Panc1 (cell line): ENCODE measurements around the gene KCNAB1.

Source experiments
- POLR2AphosphoS5 ChIP-seq: IDR thresholded peaks from 2 replicates; pipeline ENCODE4 v1.6.1; 2012; ENCODE audit warnings: mild to moderate bottlenecking, low read depth, low read length, moderate library complexity
- SIN3A ChIP-seq: IDR thresholded peaks from 2 replicates; pipeline ENCODE4 v1.6.1; 2012; ENCODE audit warnings: low read depth, mild to moderate bottlenecking, low read length, moderate library complexity, borderline replicate concordance; ENCODE audit not compliant: insufficient read depth
- TF ChIP-seq, protein P1 (sequence below): fragments of 450-650 bp; IDR thresholded peaks from 2 replicates; pipeline ENCODE4 v1.5.1; 2017; ENCODE audit warnings: mild to moderate bottlenecking

- no peak for TF ChIP-seq POLR2AphosphoS5
- TF ChIP-seq, protein P1, sequence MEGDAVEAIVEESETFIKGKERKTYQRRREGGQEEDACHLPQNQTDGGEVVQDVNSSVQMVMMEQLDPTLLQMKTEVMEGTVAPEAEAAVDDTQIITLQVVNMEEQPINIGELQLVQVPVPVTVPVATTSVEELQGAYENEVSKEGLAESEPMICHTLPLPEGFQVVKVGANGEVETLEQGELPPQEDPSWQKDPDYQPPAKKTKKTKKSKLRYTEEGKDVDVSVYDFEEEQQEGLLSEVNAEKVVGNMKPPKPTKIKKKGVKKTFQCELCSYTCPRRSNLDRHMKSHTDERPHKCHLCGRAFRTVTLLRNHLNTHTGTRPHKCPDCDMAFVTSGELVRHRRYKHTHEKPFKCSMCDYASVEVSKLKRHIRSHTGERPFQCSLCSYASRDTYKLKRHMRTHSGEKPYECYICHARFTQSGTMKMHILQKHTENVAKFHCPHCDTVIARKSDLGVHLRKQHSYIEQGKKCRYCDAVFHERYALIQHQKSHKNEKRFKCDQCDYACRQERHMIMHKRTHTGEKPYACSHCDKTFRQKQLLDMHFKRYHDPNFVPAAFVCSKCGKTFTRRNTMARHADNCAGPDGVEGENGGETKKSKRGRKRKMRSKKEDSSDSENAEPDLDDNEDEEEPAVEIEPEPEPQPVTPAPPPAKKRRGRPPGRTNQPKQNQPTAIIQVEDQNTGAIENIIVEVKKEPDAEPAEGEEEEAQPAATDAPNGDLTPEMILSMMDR: no peak
- TF ChIP-seq SIN3A: no peak
These were observed 98.0 kb downstream of the KCNAB1 start for GRCh38 chr3:156218353-156218744.
